ENCODE measurements around the gene ZSCAN23. TPM values are rescaled to one million over a fixed set of nuclear protein-coding genes. Genes with fewer than 3 reads are reported as not detected.

Gene ZSCAN23
- total and polyA plus RNA-seq, 2 of the 8 experiments (the other 6 are each of a cell fraction or from before 2014, with no cell fraction given) = 0.74 to 5.3 TPM

DNA sequence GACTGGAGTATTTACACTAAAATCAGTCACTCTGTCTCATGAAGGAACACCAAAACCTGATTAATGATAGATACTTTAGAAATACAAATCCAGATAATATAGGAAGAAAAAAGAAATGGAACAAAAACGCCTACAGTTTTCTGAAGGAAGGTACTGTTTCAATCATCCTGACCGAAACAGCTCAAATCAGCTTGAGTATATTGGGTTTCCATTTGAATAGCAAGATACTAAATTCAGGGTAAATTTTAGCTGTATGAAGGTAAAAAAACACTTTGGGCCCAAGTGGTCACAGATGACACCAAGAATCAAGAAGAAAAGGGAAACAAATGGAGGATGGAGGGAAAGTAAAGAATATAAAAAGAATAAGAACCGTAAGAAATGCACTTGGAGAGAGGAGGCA, 6.9 kb downstream of the ZSCAN23 start (continued):
- no peak for TF ChIP-seq TAF7 (optimal IDR thresholded peaks at IDR 0.05; ENCODE audit: borderline replicate concordance, low read depth, low read length)
- TF ChIP-seq, protein P1, sequence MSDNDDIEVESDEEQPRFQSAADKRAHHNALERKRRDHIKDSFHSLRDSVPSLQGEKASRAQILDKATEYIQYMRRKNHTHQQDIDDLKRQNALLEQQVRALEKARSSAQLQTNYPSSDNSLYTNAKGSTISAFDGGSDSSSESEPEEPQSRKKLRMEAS (IDR thresholded peaks at IDR 0.05) = no peak
- TF ChIP-seq RFX5 (IDR thresholded peaks at IDR 0.05; ENCODE audit: borderline replicate concordance, low read depth, low read length) = no peak
- no peak for TF ChIP-seq POU5F1 (IDR thresholded peaks at IDR 0.05; ENCODE audit: low read depth, low read length)

Measured in H1 (cell line).